Astrocyte of the cerebellum (primary cell): ENCODE results near the gene SEC16A.

Experiments used
- DNase-seq: peaks from one replicate; pipeline ENCODE4 v3.0.0-alpha.2; 2011; ENCODE audit warnings: low read depth
- H3K4me3 ChIP-seq: 2 replicates; pipeline ENCODE4 v1.5.1; 2011; ENCODE audit warnings: mild to moderate bottlenecking, low read depth, low read length, moderate library complexity
- CTCF ChIP-seq: IDR thresholded peaks from 2 replicates; pipeline ENCODE4 v1.5.1; 2012; ENCODE audit warnings: low read length, low read depth, moderate library complexity, mild to moderate bottlenecking; ENCODE audit errors: missing control alignments
- in situ Hi-C: cut with HindIII; loops from 2 replicates; pipeline ENCODE4 v1.10.0; 2017; ENCODE audit warnings: low sequenced_read_pairs

Gene SEC16A

GRCh38 chr9:136501686-136502085 is 18.8 kb upstream of the SEC16A start:
- no peak for TF ChIP-seq CTCF
- in situ Hi-C loops = no loop called here
- no peak overlapping the region for H3K4me3 ChIP-seq
- no peak for DNase-seq

- TF ChIP-seq CTCF = no peak
- DNase-seq = no peak
- H3K4me3 ChIP-seq = no peak overlapping the region
- in situ Hi-C loops = no loop called here
These were observed 17.4 kb upstream of the SEC16A start for GRCh38 chr9:136499935-136500910.

GRCh38 chr9:136499071-136499934 is 16.5 kb upstream of the SEC16A start:
- in situ Hi-C loops = no loop called here
- TF ChIP-seq CTCF = no peak
- no peak overlapping the region for H3K4me3 ChIP-seq
- no peak for DNase-seq

GRCh38 chr9:136497916-136498695 is 15.3 kb upstream of the SEC16A start:
- no peak for DNase-seq
- TF ChIP-seq CTCF = no peak
- in situ Hi-C loops = no loop called here
- H3K4me3 ChIP-seq = no peak overlapping the region

GRCh38 chr9:136496801-136497620 is 14.2 kb upstream of the SEC16A start:
- H3K4me3 ChIP-seq = no peak overlapping the region
- DNase-seq = no peak
- TF ChIP-seq CTCF = no peak
- in situ Hi-C loops = no loop called here
